HG02885 (cell line): ENCODE data around the gene GNAZ.

Experiments used
- ATAC-seq: cut with Tn5 transposase; IDR thresholded peaks from one replicate; pipeline ENCODE4 v1.9.1; 2021; ENCODE audit warnings: mild to moderate bottlenecking; ENCODE audit not compliant: unreplicated experiment, poor library complexity

GNAZ gene

DNA sequence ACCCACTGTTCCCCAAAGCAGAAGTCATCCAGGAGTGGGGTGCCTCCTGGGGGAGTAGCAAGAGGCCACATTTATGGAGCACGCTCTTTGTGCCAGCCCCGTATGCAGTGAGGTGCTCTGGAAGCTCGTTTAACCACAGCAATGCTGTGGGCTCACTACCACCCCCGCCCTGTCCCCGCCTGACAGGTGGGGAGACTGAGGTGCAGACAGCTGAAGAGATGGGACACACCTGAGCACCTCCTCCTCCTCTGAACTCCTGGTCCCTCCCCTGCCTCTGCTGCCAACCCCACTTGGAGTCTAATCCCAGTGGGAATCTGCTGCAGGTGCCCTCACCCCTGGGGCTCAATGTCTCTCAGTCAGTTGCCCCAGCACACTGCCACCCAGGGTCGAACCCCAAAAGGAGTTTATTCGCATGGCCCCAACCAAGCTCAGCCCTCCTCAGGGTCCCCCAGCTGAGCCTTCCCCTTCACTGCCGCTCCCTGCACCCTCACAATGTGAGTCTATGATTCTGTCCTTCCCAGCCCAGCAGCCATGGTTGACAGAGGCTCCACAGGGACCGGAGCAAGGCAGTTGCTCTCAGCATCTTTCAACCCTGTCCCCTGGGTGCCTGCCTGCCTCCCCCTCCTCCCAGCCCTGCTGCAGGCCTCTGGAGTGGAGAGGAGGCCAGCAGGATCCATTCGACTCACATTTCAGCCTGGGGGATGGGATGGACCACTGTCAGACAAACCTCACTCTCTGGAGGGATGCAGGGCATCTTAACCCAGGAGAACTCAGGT is 96.7 kb downstream of the GNAZ start:
- ATAC-seq, result no peak

GRCh38 chr22:23168391-23169042 is 98.2 kb downstream of the GNAZ start:
- no peak for ATAC-seq

DNA sequence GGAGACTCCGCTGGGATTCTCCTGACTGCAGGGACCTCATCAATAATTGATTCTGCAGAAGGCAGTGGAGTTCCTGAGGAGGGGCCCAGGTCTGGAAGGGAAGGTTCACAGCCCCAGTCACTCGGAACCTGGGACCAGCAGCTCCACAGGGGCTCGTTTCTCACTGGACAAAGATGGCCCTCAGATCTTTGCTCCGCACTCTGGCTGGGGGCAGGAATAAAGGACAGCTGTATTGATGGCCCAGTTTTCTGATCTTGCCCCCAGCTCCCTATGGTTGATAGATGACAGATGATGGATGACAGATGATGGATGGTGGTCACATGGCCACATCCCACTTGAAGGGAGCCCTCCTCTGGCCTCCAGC is 98.7 kb downstream of the GNAZ start:
- no peak for ATAC-seq
